Neural crest cell (in vitro differentiated cells): ENCODE measurements around the gene NDRG3. TPM values are rescaled to one million over a fixed set of nuclear protein-coding genes. Genes with fewer than 3 reads are reported as not detected.

Source experiments
- DNase-seq: peaks from one replicate; pipeline ENCODE4 v3.0.0; 2021; ENCODE audit warnings: low read depth, mixed read lengths, low spot score
- H3K27ac Mint-ChIP-seq: one replicate; pipeline ENCODE4 v1.8.0; 2021; ENCODE audit warnings: mild to moderate bottlenecking, mixed read lengths; ENCODE audit not compliant: unreplicated experiment
- H3K27me3 Mint-ChIP-seq: 2 replicates; pipeline ENCODE4 v1.8.0; 2021; ENCODE audit warnings: low read depth, mild to moderate bottlenecking, mixed read lengths
- H3K36me3 Mint-ChIP-seq: 2 replicates; pipeline ENCODE4 v1.8.0; 2021; ENCODE audit warnings: low read depth, mild to moderate bottlenecking, mixed read lengths
- H3K4me1 Mint-ChIP-seq: 2 replicates; pipeline ENCODE4 v1.8.0; 2021; ENCODE audit warnings: mixed read lengths
- H3K4me3 Mint-ChIP-seq: one replicate; pipeline ENCODE4 v1.8.0; 2021; ENCODE audit warnings: mild to moderate bottlenecking, mixed read lengths
- H3K9me3 Mint-ChIP-seq: 2 replicates; pipeline ENCODE4 v1.8.0; 2021; ENCODE audit warnings: mixed read lengths
- total RNA-seq: library from RNA; stranded (reverse); gene quantifications from 2 replicates; pipeline ENCODE4 v1.2.1, GENCODE V29; 2021
- TF ChIP-seq, protein P1 (sequence below): fragments of 200-600 bp; sonication (generic); conservative IDR thresholded peaks from 2 replicates; pipeline ENCODE4 v1.5.0; 2021; ENCODE audit warnings: antibody characterized with exemption, mild to moderate bottlenecking

Gene NDRG3
- total RNA-seq, 1 donor from 2014 or later, result 34.9 TPM

DNA sequence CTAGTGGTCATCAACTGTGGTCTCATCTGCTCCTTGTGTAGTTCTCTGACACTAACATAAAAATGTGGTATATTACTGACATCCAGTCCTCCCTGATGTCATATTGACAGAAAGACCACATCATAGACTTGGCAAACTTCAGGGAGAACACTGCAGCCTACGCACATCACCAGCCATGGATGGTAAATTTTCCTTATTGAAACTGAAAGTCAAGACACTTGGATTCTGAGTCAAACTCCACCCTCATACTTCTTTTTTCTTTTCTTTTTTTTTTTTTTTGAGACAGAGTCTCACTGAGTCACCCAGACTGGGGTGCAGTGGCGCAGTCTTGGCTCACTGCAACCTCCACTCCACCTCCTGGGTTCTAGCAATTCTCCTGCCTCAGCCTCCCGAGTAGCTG lies 25.4 kb downstream of the NDRG3 start:
- DNase-seq, result no peak
- Mint-ChIP-seq H3K27me3 (no peaks in the 10 kb centered on the region), H3K27ac (no peak overlapping the region), H3K36me3 (no peaks in the 10 kb centered on the region), H3K4me1 (peaks cover 11% of the 10 kb centered on the region), H3K9me3 (no peaks in the 10 kb centered on the region), H3K4me3 (no peak overlapping the region)
- TF ChIP-seq, protein P1, sequence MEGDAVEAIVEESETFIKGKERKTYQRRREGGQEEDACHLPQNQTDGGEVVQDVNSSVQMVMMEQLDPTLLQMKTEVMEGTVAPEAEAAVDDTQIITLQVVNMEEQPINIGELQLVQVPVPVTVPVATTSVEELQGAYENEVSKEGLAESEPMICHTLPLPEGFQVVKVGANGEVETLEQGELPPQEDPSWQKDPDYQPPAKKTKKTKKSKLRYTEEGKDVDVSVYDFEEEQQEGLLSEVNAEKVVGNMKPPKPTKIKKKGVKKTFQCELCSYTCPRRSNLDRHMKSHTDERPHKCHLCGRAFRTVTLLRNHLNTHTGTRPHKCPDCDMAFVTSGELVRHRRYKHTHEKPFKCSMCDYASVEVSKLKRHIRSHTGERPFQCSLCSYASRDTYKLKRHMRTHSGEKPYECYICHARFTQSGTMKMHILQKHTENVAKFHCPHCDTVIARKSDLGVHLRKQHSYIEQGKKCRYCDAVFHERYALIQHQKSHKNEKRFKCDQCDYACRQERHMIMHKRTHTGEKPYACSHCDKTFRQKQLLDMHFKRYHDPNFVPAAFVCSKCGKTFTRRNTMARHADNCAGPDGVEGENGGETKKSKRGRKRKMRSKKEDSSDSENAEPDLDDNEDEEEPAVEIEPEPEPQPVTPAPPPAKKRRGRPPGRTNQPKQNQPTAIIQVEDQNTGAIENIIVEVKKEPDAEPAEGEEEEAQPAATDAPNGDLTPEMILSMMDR, result no peak

DNA sequence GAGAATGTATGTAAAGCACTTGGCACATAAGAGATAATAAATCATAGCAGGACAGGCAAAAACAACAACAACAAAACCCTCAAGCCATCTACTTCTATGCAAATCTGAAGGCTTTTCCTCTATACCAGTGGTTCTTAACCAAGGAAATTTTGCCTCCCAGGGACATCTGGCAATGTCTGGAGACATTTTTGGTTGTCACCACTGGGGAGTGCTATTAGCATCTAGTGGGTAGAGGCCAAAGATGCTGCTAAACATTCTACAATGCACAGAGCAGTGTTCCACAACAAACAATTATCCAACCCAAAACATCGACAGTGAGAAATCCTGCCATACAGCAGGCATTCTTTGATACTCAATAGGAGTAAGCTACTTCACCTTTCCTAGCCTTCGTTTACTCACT lies 28.2 kb downstream of the NDRG3 start:
- H3K36me3 Mint-ChIP-seq, result no peaks in the 10 kb centered on the region
- H3K27ac Mint-ChIP-seq, result peak overlapping the region; percentile 48
- peaks cover 11% of the 10 kb centered on the region for H3K4me1 Mint-ChIP-seq
- DNase-seq, result no peak
- TF ChIP-seq, protein P1, result peak; percentile 25
- no peaks in the 10 kb centered on the region for H3K9me3 Mint-ChIP-seq
- no peaks in the 10 kb centered on the region for H3K27me3 Mint-ChIP-seq
- no peak overlapping the region for H3K4me3 Mint-ChIP-seq

DNA sequence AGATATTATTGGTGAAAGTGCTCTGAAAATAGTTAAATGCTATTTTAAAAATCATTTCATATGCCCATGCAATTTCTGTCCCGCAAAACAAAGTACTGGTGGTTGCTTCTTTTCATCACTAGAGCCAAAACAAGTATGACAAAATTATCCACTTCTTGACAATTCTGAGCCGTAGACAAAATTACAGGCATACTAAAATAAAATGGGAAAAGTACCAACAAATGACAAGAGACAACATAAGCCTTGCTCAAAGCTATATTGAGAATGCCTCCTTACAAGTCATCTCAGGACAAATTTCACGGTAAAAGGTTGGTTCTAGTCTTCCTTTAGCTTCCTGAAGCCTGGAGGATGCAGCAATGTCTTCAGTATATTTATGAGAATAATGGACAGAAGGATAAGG lies 28.9 kb downstream of the NDRG3 start:
- no peaks in the 10 kb centered on the region for H3K27me3 Mint-ChIP-seq
- no peak for DNase-seq
- H3K36me3 Mint-ChIP-seq, result no peaks in the 10 kb centered on the region
- no peak overlapping the region for H3K27ac Mint-ChIP-seq
- H3K4me3 Mint-ChIP-seq, result no peak overlapping the region
- H3K4me1 Mint-ChIP-seq, result peaks cover 11% of the 10 kb centered on the region
- TF ChIP-seq, protein P1, result no peak
- H3K9me3 Mint-ChIP-seq, result no peaks in the 10 kb centered on the region

DNA sequence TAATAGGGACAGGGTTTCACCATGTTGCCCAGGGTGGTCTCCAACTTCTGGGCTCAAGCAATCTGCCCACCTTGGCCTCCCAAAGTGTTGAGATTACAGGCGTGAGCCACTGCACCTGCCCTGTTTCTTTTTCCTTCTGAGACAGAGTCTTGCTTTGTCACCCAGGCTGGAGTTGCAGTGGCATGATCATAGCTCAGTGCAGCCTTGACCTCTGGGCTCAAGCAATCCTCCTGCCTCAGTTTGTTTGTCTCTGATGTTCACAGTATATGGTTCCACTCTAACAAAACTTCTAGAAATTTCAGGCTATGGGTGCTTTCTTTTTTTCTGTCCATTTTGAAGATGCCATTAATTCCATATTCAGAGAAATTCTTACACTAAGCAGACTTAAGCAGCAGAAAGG lies 33.1 kb downstream of the NDRG3 start:
- H3K27me3 Mint-ChIP-seq, result no peaks in the 10 kb centered on the region
- H3K9me3 Mint-ChIP-seq, result no peaks in the 10 kb centered on the region
- DNase-seq, result no peak
- no peak overlapping the region for H3K27ac Mint-ChIP-seq
- H3K36me3 Mint-ChIP-seq, result no peaks in the 10 kb centered on the region
- H3K4me3 Mint-ChIP-seq, result no peak overlapping the region
- peaks cover 3% of the 10 kb centered on the region for H3K4me1 Mint-ChIP-seq
- TF ChIP-seq, protein P1, result no peak

DNA sequence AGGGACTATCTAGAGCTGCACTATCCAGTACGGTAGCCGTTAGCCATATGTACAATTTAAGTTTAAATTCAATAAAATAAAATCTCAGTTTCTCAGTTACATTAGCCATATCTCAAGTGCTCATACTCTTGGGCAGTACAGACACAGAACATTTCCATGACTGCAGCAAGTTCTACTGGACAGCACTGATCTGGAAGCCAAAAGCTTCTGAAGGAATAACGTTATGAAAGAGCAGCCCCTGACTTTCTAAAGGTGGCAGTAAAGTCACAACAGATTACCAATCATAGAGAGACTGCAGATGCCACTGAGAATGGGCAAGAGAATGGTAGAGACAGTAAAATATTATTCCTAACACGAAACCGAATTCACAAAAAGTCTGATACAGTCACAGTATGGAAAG lies 36.8 kb downstream of the NDRG3 start:
- no peaks in the 10 kb centered on the region for H3K36me3 Mint-ChIP-seq
- TF ChIP-seq, protein P1, result no peak
- no peak overlapping the region for H3K27ac Mint-ChIP-seq
- peaks cover 3% of the 10 kb centered on the region for H3K4me1 Mint-ChIP-seq
- H3K4me3 Mint-ChIP-seq, result no peak overlapping the region
- no peaks in the 10 kb centered on the region for H3K9me3 Mint-ChIP-seq
- no peaks in the 10 kb centered on the region for H3K27me3 Mint-ChIP-seq
- DNase-seq, result no peak

DNA sequence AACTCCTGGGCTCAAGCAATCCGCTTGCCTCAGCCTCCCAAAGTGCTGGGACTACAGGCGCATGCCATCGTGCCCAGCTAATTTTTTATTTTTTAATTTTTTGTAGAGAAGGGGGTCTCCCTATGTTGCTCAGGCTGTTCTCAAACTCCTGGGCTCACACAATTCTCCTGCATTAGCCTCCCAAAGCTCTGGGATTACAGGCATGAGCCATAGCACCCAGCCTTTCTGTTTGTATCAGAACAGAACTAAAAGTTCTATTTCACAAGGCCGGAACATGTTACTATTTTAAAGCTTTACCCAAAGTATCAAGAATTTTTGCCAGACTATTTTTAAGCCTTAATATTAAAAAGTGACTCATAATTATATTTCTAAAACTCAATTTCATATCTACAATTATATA lies 42.4 kb downstream of the NDRG3 start:
- TF ChIP-seq, protein P1, result no peak
- H3K27ac Mint-ChIP-seq, result no peak overlapping the region
- no peaks in the 10 kb centered on the region for H3K36me3 Mint-ChIP-seq
- no peaks in the 10 kb centered on the region for H3K9me3 Mint-ChIP-seq
- H3K4me1 Mint-ChIP-seq, result peaks cover 10% of the 10 kb centered on the region
- DNase-seq, result no peak
- H3K4me3 Mint-ChIP-seq, result no peak overlapping the region
- no peaks in the 10 kb centered on the region for H3K27me3 Mint-ChIP-seq
